Measurements from ENCODE around the gene BMP6. TPM values are rescaled to one million over a fixed set of nuclear protein-coding genes. Genes with fewer than 3 reads are reported as not detected.

The BMP6 gene
- total RNA-seq, 2 experiments from 2014 or later, result not detected

DNA sequence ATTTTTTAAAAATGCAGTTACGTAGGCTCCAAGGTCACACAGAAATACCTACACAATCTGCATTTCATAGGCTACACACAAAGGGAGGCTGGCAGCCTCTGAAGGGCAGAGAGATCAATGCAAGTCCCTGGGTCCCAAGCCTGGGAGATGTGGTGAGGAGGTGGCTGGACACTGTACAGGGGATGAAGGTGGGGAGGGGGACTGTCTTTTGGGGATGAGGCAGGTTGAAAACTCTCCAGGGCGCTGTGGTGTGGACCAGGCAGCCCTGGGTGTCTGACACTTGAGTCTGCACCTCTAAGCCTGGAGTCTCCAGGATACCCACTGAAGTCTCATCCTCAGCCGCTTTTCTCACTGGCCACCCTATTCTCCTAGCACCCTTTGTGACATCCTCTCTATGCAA, 160.2 kb downstream of the BMP6 start:
- H3K36me3 ChIP-seq (ENCODE audit: insufficient read depth, low read length), result peaks cover 79% of the 10 kb centered on the region
- H3K4me3 ChIP-seq (ENCODE audit: low read length), result no peak overlapping the region
- no peaks in the 10 kb centered on the region for H3K4me1 ChIP-seq (ENCODE audit: insufficient read depth, low read length)
- DNase-seq, result no peak
- no peaks in the 10 kb centered on the region for H3K9me3 Mint-ChIP-seq
- no peak overlapping the region for H3K27ac Mint-ChIP-seq
- CTCF ChIA-PET, result no interaction called here
- TF ChIP-seq, protein P1, sequence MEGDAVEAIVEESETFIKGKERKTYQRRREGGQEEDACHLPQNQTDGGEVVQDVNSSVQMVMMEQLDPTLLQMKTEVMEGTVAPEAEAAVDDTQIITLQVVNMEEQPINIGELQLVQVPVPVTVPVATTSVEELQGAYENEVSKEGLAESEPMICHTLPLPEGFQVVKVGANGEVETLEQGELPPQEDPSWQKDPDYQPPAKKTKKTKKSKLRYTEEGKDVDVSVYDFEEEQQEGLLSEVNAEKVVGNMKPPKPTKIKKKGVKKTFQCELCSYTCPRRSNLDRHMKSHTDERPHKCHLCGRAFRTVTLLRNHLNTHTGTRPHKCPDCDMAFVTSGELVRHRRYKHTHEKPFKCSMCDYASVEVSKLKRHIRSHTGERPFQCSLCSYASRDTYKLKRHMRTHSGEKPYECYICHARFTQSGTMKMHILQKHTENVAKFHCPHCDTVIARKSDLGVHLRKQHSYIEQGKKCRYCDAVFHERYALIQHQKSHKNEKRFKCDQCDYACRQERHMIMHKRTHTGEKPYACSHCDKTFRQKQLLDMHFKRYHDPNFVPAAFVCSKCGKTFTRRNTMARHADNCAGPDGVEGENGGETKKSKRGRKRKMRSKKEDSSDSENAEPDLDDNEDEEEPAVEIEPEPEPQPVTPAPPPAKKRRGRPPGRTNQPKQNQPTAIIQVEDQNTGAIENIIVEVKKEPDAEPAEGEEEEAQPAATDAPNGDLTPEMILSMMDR (IDR thresholded peaks at IDR 0.05), result no peak
- H3K27ac ChIP-seq (ENCODE audit: low read depth in 1 of 2, low read length in 2 of 2), result no peak overlapping the region
- H3K4me1 Mint-ChIP-seq (ENCODE audit: low read depth), result no peaks in the 10 kb centered on the region
- H3K4me3 Mint-ChIP-seq, result no peak overlapping the region
- POLR2A ChIA-PET, result no interaction called here
- no peak for ATAC-seq (ENCODE audit: poor library complexity)
- H3K9me3 ChIP-seq (ENCODE audit: control insufficient read depth in 1 of 2, insufficient read depth in 1 of 2, low read length in 2 of 2), result peaks cover 0 to 6% of the 10 kb centered on the region in 2 experiments
- H3K36me3 Mint-ChIP-seq (ENCODE audit: low read depth), result peaks cover 97% of the 10 kb centered on the region
- H3K27me3 ChIP-seq (ENCODE audit: control insufficient read depth in 1 of 2, insufficient read depth in 2 of 2, low read length in 2 of 2), result no peaks in the 10 kb centered on the region
- intact Hi-C loops (cut with DNase I, micrococcal nuclease), result no loop called here
- no peaks in the 10 kb centered on the region for H3K27me3 Mint-ChIP-seq

DNA sequence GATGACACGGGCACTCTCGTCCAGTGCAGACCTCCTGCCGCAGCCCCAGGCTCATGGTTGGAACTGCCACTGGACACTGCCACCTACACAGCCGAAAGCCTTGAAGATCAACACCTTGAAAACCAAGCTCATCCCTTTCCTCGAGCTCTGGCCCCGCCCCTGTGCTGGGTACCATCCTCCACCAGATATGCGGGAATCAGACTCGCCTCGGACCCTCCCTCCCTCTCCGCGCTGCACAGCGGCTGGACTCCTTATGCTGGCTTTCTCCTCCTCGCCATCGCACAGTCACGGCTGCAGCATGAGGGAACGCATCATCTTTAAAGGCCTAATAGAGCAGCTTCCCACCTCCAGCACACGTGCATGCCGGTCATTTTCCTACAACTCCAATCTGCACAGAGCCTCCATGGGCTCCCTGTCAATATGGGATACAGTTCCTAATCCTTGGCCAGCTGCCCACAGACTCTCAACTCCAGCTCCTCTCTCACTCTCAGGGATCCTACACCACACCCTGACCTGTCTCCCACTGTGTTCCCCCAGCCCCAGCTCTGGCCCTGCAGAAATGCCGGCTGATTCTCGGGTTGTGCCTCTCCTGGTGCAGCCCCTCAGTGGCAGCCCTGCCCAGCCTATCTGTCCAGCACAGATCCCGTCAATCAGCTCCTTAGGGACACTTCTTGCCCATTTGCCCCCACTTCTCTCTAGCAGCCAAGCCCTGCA, 161.5 kb downstream of the BMP6 start:
- Mint-ChIP-seq H3K27me3 (no peaks in the 10 kb centered on the region), H3K27ac (no peak overlapping the region), H3K9me3 (no peaks in the 10 kb centered on the region), H3K4me1 (ENCODE audit: low read depth) (no peaks in the 10 kb centered on the region), H3K36me3 (ENCODE audit: low read depth) (peaks cover 97% of the 10 kb centered on the region), H3K4me3 (no peak overlapping the region)
- Histone ChIP-seq H3K36me3 (ENCODE audit: insufficient read depth, low read length) (peaks cover 76% of the 10 kb centered on the region), H3K4me3 (ENCODE audit: low read length) (no peak overlapping the region), H3K27ac (ENCODE audit: low read depth in 1 of 2, low read length in 2 of 2) (no peak overlapping the region), H3K9me3 (ENCODE audit: control insufficient read depth in 1 of 2, insufficient read depth in 1 of 2, low read length in 2 of 2) (no peaks in the 10 kb centered on the region), H3K27me3 (ENCODE audit: control insufficient read depth in 1 of 2, insufficient read depth in 2 of 2, low read length in 2 of 2) (no peaks in the 10 kb centered on the region), H3K4me1 (ENCODE audit: insufficient read depth, low read length) (no peaks in the 10 kb centered on the region)
- ATAC-seq (ENCODE audit: poor library complexity), result no peak
- TF ChIP-seq, protein P1 (IDR thresholded peaks at IDR 0.05), result no peak
- ChIA-PET CTCF (no interaction called here), POLR2A (no interaction called here)
- intact Hi-C loops (cut with DNase I, micrococcal nuclease), result no loop called here
- no peak for DNase-seq

DNA sequence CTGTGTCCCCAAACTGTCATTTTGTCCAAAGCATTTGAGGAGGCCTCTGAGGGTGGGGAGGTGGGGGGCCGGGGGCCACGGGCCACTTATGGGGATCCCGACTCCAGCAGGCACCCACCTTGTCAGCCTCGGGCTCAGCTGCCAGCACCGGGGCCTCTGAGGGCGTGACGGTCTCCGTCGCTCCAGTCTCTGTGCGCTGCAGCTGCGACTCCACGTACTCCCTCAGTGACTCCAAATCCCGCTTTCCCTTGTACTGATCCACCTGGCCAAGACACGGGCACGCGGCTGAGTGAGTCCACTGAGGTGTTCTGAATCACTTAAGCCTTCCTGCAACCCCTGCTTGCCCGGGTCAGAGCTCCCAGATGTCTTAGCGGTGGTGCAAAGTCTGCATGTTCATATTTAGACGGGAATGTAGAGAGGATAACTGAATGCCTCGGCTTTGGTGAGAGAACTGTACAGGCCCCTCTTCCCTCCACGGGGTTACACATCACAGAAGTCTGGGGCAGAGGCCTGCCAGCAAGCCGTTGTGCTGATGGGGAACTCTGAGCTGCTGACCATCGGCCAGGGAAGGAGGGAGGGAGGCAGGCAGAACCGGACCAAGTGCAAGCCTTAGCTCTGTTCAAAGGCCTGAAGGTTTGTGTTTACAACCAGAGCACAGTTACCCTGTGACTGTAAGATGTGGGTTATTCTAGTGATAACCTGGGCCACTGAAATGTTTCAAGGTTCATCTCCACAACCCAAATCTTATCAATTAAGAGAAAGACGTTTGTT, 162.9 kb downstream of the BMP6 start:
- TF ChIP-seq, protein P1 (IDR thresholded peaks at IDR 0.05), result no peak
- Mint-ChIP-seq H3K9me3 (no peaks in the 10 kb centered on the region), H3K4me1 (ENCODE audit: low read depth) (no peaks in the 10 kb centered on the region), H3K4me3 (no peak overlapping the region), H3K36me3 (ENCODE audit: low read depth) (peaks cover 96% of the 10 kb centered on the region), H3K27ac (no peak overlapping the region), H3K27me3 (no peaks in the 10 kb centered on the region)
- no peaks in the 10 kb centered on the region for H3K27me3 ChIP-seq (ENCODE audit: control insufficient read depth in 1 of 2, insufficient read depth in 2 of 2, low read length in 2 of 2)
- intact Hi-C loops (cut with DNase I, micrococcal nuclease), result no loop called here
- peaks cover 74% of the 10 kb centered on the region for H3K36me3 ChIP-seq (ENCODE audit: insufficient read depth, low read length)
- ChIA-PET POLR2A (no interaction called here), CTCF (no interaction called here)
- H3K27ac ChIP-seq (ENCODE audit: low read depth in 1 of 2, low read length in 2 of 2), result no peak overlapping the region
- no peak overlapping the region for H3K4me3 ChIP-seq (ENCODE audit: low read length)
- no peaks in the 10 kb centered on the region for H3K9me3 ChIP-seq (ENCODE audit: control insufficient read depth in 1 of 2, insufficient read depth in 1 of 2, low read length in 2 of 2)
- ATAC-seq (ENCODE audit: poor library complexity) (no peak), DNase-seq (no peak)
- H3K4me1 ChIP-seq (ENCODE audit: insufficient read depth, low read length), result no peaks in the 10 kb centered on the region

Measured in CD4-positive, alpha-beta T cell (primary cell).